NK-92 (cell line): ENCODE results near the gene PPP4R1.
"Not testable (repeated sequence)": the region's sequence is repeated elsewhere in the genome, so short reads cannot be mapped to it uniquely, and the experiment has no call there.

Source experiments
- DNase-seq: peaks from one replicate; lab custom pipeline; 2025; ENCODE audit not compliant: unreplicated experiment; lab: John Stamatoyannopoulos, UW

The PPP4R1 gene

GRCh38 chr18:9614401-9615279, at the start of gene PPP4R1:
PPP4R1 (minus strand) TSS chr18:9614559; CDS start chr18:9614484, 75 bp downstream.
- DNase-seq: no peak

DNA sequence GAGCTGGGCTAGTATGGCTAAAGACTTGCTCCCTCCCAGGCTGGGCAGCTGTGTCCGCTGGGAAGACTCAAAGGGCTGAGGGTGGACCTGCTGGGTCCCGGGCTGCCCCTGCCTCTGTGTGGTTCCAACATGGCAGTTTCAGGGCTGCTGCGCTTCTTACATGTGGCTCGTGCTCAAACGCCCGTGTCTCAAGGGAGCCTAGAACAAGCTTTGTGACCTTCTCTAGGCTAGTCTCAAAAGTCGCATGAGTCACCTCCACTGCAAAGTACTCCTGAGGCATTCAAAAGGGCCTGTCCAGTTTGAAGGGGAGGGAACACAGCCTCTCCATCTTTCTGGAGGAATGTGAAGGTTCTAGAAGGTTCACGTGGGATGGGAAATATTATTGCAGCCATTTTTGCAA, 49.0 kb upstream of the PPP4R1 start:
- no peak for DNase-seq

DNA sequence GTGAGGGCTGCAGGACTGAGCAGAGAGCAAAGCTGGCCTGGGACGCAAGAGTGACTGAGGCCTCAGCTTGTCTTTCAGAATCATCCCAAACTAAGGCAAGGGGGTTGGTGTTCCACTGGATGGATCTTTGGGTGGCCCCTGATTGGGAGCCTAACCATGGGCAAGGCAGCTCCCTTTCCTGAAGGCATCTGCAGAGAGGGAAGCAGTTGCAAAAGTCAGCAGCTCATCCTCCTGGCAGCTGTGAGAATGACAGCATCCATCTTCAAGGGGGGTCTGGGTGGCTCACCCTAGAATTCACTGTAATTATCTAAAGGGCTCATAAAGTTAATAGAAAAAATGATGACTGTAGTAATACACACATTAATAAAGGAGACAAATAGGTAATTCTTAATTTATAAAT, 47.2 kb upstream of the PPP4R1 start:
- no peak for DNase-seq

GRCh38 chr18:9659499-9660375, 45.4 kb upstream of the PPP4R1 start:
- no peak for DNase-seq

- no peak for DNase-seq
Measured at GRCh38 chr18:9658087-9658641, 43.8 kb upstream of the PPP4R1 start.

DNA sequence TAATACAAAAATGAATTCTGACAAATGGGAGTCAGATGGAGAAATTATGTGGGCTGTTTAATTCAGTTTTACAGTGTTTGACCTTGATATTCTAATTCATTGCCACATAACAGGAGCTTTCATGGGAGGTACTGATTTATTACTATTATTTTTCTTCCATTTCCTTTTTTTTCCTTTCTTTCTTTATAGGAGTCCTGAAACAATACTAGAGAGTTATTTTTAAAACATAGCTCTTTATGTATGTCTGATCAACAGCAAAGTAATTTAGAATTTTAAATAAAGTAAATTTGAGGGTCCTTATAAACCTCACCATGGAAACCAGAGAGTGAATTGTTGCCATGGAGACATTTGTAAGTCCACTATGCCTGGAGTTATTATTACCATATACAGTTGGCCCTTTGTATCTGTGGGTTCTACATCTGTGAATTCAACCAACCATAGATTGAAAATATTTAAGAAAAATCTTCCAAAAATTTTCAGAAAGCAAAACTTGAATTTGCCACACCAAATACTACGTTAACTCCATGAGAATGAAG, 40.9 kb upstream of the PPP4R1 start:
- no peak for DNase-seq

DNA sequence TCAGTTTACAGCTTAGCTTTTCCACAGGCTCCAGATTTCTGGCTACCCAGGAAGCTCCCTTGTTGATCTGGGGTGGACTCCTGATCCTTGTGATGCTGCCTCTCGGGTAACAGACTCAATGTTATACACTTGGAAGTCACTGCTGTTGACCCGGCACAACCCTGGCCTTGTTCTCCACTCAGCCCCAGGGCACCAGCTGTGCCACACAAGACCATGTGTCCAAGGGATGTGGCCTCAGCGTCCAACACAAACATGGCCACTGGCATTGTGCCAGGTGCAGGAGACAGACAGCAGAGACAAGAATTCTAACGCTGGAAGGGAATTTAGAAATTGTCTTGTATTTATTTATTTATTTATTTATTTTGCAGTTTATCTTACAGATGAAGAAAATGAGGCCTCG, 39.0 kb upstream of the PPP4R1 start:
- no peak for DNase-seq

GRCh38 chr18:9649164-9649540, 34.8 kb upstream of the PPP4R1 start:
- no peak for DNase-seq

DNA sequence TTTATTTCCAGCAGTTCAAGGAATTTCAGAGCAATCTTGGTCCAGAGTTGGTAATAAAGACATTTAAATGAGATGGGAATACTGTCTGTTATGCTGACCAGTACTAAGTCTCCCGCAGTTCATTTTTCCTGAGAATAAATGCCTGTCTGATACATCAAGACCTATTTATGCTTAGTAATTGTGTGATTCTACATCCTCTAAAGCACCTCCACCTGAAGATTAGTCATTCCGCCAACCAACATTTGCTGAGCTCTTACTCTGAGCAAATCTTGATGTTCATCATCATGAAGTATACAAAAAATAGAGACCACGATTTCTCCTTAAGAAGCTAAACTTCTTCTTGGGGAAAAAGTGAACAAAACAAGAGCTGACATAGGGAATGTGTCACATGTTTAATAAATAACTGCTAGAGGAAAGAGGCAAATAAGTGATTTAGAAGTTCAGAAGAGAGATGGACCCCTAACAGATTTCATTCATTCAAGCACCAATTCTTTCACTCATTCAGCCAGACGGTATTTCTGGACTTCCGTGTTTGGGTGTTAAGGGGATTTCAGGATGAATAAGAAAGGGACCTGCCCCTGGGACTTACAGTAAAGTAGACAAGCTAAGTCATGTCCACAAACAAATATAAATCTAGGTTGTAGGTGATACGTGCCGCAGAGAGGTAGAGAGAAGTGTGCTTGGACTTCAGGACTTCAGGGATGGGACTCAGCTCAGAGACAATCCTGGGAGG, 34.2 kb upstream of the PPP4R1 start:
- no peak for DNase-seq

GRCh38 chr18:9647496-9648323, 33.4 kb upstream of the PPP4R1 start:
- no peak for DNase-seq

GRCh38 chr18:9643549-9643948, 29.2 kb upstream of the PPP4R1 start:
- no peak for DNase-seq

DNA sequence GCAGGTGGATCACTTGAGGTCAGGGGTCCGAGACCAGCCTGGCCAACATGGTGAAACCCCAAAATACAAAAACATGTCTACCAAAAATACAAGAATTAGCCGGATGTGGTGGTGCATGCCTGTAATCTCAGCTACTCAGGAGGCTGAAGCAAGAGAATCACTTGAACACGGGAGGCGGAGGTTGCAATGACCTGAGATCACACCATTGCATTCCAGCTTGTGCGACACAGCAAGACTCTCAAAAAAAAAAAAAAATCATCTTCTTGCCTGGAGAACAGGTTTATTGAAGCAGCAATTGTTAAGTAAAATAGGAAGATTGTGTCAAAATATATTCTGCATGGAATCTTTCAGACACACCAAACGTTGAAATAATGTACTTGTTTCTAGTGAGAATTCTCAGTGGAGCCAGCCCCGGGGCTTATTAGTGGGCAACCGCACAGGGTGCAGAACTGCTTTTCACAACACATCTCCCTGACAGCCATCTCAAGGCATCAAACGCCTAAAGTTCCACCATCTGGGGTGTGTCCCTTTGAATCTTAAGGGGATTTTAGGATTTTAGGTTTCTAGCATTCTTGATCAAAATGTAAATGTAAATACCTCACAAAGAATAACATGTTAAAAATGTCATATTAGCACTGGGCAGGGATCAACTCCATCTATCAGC, 28.6 kb upstream of the PPP4R1 start:
- no peak for DNase-seq

- not testable (repeated sequence) for DNase-seq
Measured at GRCh38 chr18:9641081-9641480, 26.7 kb upstream of the PPP4R1 start.

DNA sequence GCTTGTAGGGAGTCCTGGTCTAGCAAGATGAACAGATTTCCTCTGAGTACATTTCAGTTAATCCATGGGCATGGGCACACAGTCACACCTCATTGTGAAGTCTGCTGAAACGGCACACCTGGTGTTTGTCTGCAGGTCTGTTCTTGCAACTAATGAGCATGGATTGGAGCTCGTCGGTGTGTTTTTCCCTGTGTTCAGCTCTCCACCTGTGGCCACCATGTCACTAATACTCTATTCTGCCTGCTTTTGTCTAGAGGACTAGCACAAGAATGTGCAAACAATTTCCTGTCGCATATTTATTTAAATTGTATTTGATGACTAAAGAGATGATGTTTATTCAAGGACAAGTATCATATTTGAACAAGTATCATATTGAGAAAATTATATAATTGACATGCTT, 24.5 kb upstream of the PPP4R1 start:
- no peak for DNase-seq

- DNase-seq: no peak
Measured at GRCh38 chr18:9637036-9637767, 22.8 kb upstream of the PPP4R1 start.

- no peak for DNase-seq
Measured at GRCh38 chr18:9634856-9635255, 20.5 kb upstream of the PPP4R1 start.

DNA sequence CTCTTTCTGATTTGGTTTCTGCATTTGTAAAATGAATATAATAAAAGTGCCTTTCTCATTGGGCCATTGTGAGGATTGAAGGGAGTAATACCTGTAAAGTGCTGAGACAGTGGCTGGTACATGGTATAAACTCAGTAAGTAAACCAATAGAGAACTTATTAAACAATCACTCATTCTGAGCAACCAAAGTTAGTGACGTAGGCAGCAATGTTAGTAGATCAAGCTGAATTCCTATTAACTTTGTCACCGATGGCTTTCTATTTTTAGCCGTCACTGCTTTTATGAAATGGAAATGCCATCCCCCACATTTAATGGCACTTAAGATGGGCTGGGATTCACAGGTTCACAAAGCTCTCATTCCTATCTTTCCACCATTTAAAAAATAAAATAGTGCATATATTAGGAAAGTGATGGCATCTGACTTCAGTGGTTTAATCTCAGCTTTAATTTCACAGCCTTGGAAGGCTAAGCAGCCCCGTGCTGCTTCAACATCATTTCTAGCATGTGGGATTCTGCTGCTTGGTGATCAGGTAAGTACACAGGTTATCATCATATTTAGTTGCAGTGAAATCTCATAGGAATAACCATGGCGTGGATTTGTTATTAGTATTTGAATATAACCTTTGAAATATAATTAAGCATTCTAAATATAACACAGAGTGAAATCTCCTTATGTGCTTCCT, 17.6 kb upstream of the PPP4R1 start:
- DNase-seq: no peak

GRCh38 chr18:9630444-9630843, 16.1 kb upstream of the PPP4R1 start:
- no peak for DNase-seq
